ENCODE data around the gene PEX1. TPM values are rescaled to one million over a fixed set of nuclear protein-coding genes. Genes with fewer than 3 reads are reported as not detected.

The PEX1 gene
- total and polyA plus RNA-seq, 2 experiments from 2014 or later, result 22.5 to 25.4 TPM

DNA sequence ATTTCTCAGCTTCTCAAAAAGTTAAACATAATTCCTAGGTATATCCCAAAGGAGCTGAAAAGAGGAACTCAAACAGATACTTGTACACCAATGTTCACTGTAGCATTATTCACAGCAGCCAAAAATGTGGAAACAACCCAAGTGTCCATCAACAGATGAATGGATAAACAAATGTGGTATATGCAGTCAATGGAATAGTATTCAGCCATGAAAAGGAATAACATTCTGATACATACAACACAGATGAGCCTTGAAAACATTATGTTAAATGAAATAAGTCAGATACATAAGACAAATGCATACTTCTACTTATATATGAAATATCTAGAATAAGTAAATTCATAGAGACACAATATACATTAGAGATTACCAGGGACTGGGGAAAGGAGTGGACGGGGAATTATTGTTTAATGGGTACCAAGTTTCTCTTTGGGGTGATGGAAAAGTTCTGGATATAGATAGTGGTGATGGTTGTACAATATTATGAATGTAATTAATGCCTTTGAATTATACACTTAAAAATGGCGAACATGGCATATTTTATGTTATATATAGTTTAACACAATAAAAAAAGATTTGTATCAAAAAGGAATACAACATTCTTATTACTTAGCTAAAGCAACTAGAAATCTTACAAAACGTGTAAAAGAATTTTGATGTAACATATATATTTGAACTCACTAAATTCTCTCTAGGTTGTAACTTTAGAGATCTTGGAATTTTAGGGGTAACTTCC lies 15.0 kb downstream of the PEX1 start:
- no peak overlapping the region for H3K4me3 Mint-ChIP-seq
- Histone ChIP-seq H3K9me2 (ENCODE audit: insufficient read depth) (no peaks in the 10 kb centered on the region), H3K4me3 (no peak overlapping the region), H3K36me3 (ENCODE audit: insufficient read depth) (peaks cover 18% of the 10 kb centered on the region; the same call in 1 of the 2 replicates), H3K4me1 (ENCODE audit: insufficient read depth) (no peaks in the 10 kb centered on the region), H4K20me1 (replicated peaks; ENCODE audit: insufficient read depth) (no peaks in the 10 kb centered on the region; the same call in 1 of the 2 replicates), H3F3A (replicated peaks; ENCODE audit: low read depth) (no peaks in the 10 kb centered on the region), H3K27me3 (ENCODE audit: insufficient read depth) (no peaks in the 10 kb centered on the region), H3K27ac (ENCODE audit: low read depth) (no peak overlapping the region), H3K79me2 (replicated peaks; ENCODE audit: insufficient read depth) (no peaks in the 10 kb centered on the region), H2AFZ (no peak overlapping the region), H3K4me2 (no peak overlapping the region)
- ATAC-seq (no peak), DNase-seq (ENCODE audit: low spot score) (no peak)
- H3K36me3 Mint-ChIP-seq (ENCODE audit: low read depth), result peaks cover 18% of the 10 kb centered on the region; the same call in 2 of the 3 replicates
- no peaks in the 10 kb centered on the region for H3K27me3 Mint-ChIP-seq (ENCODE audit: insufficient read depth, low read depth, poor library complexity)
- H3K9me3 Mint-ChIP-seq, result no peaks in the 10 kb centered on the region
- no peaks in the 10 kb centered on the region for H3K4me1 Mint-ChIP-seq
- TF ChIP-seq EZH2 (IDR thresholded peaks at IDR 0.05; ENCODE audit: low read depth, unreplicated experiment) (no peak), POLR2AphosphoS5 (IDR thresholded peaks at IDR 0.05; ENCODE audit: low read depth) (no peak), CREB1 (CRISPR knock-in tag; IDR thresholded peaks at IDR 0.05; ENCODE audit: low read depth) (no peak), ZNF331 (CRISPR knock-in tag; IDR thresholded peaks at IDR 0.05; ENCODE audit: low read depth) (no peak), STAT1 (IDR thresholded peaks at IDR 0.05; ENCODE audit: unreplicated experiment) (no peak), NANOG (IDR thresholded peaks at IDR 0.05; ENCODE audit: borderline replicate concordance) (no peak), ZNF114 (CRISPR knock-in tag; IDR thresholded peaks at IDR 0.05) (no peak), JUNB (IDR thresholded peaks at IDR 0.05; ENCODE audit: unreplicated experiment) (no peak), EZH2phosphoT487 (IDR thresholded peaks at IDR 0.05; ENCODE audit: unreplicated experiment) (no peak)
- TF ChIP-seq, protein P1, sequence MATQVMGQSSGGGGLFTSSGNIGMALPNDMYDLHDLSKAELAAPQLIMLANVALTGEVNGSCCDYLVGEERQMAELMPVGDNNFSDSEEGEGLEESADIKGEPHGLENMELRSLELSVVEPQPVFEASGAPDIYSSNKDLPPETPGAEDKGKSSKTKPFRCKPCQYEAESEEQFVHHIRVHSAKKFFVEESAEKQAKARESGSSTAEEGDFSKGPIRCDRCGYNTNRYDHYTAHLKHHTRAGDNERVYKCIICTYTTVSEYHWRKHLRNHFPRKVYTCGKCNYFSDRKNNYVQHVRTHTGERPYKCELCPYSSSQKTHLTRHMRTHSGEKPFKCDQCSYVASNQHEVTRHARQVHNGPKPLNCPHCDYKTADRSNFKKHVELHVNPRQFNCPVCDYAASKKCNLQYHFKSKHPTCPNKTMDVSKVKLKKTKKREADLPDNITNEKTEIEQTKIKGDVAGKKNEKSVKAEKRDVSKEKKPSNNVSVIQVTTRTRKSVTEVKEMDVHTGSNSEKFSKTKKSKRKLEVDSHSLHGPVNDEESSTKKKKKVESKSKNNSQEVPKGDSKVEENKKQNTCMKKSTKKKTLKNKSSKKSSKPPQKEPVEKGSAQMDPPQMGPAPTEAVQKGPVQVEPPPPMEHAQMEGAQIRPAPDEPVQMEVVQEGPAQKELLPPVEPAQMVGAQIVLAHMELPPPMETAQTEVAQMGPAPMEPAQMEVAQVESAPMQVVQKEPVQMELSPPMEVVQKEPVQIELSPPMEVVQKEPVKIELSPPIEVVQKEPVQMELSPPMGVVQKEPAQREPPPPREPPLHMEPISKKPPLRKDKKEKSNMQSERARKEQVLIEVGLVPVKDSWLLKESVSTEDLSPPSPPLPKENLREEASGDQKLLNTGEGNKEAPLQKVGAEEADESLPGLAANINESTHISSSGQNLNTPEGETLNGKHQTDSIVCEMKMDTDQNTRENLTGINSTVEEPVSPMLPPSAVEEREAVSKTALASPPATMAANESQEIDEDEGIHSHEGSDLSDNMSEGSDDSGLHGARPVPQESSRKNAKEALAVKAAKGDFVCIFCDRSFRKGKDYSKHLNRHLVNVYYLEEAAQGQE (IDR thresholded peaks at IDR 0.05; ENCODE audit: unreplicated experiment), result no peak
- TF ChIP-seq, protein P2, sequence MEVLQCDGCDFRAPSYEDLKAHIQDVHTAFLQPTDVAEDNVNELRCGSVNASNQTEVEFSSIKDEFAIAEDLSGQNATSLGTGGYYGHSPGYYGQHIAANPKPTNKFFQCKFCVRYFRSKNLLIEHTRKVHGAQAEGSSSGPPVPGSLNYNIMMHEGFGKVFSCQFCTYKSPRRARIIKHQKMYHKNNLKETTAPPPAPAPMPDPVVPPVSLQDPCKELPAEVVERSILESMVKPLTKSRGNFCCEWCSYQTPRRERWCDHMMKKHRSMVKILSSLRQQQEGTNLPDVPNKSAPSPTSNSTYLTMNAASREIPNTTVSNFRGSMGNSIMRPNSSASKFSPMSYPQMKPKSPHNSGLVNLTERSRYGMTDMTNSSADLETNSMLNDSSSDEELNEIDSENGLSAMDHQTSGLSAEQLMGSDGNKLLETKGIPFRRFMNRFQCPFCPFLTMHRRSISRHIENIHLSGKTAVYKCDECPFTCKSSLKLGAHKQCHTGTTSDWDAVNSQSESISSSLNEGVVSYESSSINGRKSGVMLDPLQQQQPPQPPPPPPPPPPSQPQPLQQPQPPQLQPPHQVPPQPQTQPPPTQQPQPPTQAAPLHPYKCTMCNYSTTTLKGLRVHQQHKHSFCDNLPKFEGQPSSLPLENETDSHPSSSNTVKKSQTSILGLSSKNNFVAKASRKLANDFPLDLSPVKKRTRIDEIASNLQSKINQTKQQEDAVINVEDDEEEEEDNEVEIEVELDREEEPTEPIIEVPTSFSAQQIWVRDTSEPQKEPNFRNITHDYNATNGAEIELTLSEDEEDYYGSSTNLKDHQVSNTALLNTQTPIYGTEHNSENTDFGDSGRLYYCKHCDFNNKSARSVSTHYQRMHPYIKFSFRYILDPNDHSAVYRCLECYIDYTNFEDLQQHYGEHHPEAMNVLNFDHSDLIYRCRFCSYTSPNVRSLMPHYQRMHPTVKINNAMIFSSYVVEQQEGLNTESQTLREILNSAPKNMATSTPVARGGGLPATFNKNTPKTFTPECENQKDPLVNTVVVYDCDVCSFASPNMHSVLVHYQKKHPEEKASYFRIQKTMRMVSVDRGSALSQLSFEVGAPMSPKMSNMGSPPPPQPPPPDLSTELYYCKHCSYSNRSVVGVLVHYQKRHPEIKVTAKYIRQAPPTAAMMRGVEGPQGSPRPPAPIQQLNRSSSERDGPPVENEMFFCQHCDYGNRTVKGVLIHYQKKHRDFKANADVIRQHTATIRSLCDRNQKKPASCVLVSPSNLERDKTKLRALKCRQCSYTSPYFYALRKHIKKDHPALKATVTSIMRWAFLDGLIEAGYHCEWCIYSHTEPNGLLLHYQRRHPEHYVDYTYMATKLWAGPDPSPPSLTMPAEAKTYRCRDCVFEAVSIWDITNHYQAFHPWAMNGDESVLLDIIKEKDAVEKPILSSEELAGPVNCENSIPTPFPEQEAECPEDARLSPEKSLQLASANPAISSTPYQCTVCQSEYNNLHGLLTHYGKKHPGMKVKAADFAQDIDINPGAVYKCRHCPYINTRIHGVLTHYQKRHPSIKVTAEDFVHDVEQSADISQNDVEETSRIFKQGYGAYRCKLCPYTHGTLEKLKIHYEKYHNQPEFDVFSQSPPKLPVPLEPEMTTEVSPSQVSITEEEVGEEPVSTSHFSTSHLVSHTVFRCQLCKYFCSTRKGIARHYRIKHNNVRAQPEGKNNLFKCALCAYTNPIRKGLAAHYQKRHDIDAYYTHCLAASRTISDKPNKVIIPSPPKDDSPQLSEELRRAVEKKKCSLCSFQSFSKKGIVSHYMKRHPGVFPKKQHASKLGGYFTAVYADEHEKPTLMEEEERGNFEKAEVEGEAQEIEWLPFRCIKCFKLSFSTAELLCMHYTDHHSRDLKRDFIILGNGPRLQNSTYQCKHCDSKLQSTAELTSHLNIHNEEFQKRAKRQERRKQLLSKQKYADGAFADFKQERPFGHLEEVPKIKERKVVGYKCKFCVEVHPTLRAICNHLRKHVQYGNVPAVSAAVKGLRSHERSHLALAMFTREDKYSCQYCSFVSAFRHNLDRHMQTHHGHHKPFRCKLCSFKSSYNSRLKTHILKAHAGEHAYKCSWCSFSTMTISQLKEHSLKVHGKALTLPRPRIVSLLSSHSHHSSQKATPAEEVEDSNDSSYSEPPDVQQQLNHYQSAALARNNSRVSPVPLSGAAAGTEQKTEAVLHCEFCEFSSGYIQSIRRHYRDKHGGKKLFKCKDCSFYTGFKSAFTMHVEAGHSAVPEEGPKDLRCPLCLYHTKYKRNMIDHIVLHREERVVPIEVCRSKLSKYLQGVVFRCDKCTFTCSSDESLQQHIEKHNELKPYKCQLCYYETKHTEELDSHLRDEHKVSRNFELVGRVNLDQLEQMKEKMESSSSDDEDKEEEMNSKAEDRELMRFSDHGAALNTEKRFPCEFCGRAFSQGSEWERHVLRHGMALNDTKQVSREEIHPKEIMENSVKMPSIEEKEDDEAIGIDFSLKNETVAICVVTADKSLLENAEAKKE (CRISPR knock-in tag; IDR thresholded peaks at IDR 0.05), result no peak
- TF ChIP-seq, protein P3, sequence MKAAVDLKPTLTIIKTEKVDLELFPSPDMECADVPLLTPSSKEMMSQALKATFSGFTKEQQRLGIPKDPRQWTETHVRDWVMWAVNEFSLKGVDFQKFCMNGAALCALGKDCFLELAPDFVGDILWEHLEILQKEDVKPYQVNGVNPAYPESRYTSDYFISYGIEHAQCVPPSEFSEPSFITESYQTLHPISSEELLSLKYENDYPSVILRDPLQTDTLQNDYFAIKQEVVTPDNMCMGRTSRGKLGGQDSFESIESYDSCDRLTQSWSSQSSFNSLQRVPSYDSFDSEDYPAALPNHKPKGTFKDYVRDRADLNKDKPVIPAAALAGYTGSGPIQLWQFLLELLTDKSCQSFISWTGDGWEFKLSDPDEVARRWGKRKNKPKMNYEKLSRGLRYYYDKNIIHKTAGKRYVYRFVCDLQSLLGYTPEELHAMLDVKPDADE (IDR thresholded peaks at IDR 0.05), result no peak
- TF ChIP-seq, protein P4, sequence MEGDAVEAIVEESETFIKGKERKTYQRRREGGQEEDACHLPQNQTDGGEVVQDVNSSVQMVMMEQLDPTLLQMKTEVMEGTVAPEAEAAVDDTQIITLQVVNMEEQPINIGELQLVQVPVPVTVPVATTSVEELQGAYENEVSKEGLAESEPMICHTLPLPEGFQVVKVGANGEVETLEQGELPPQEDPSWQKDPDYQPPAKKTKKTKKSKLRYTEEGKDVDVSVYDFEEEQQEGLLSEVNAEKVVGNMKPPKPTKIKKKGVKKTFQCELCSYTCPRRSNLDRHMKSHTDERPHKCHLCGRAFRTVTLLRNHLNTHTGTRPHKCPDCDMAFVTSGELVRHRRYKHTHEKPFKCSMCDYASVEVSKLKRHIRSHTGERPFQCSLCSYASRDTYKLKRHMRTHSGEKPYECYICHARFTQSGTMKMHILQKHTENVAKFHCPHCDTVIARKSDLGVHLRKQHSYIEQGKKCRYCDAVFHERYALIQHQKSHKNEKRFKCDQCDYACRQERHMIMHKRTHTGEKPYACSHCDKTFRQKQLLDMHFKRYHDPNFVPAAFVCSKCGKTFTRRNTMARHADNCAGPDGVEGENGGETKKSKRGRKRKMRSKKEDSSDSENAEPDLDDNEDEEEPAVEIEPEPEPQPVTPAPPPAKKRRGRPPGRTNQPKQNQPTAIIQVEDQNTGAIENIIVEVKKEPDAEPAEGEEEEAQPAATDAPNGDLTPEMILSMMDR (conservative IDR thresholded peaks at IDR 0.05; ENCODE audit: low read depth in 2 of 2), result no peak
- H3K27ac Mint-ChIP-seq, result no peak overlapping the region

Data from GM23338 (cell line).